Transverse colon (tissue), 4 donors: ENCODE results near the gene SYNJ2. TPM values are rescaled to one million over a fixed set of nuclear protein-coding genes. Genes with fewer than 3 reads are reported as not detected.
A peak's percentile ranks its signal among the peaks of the same experiment; 100 is the strongest.
"Not testable (repeated sequence)": the region's sequence is repeated elsewhere in the genome, so short reads cannot be mapped to it uniquely, and the experiment has no call there.

Experiments
- DNase-seq: peaks from one replicate; pipeline ENCODE4 v3.0.0-alpha.2; 2019
- H3K27ac ChIP-seq, 4 donors: fragments of 200-600 bp; sonication (generic); 2 replicates each; pipeline ENCODE4 v1.5.1; 2016 to 2018; ENCODE audit warnings: inconsistent platforms in 4 of 4
- H3K27me3 ChIP-seq: fragments of 200-600 bp; sonication (generic); 2 replicates; pipeline ENCODE4 v1.5.1; 2017; ENCODE audit warnings: inconsistent platforms
- H3K36me3 ChIP-seq, 4 donors: fragments of 200-600 bp; sonication (generic); 2 replicates each; pipeline ENCODE4 v1.5.1; 2017 to 2019; ENCODE audit warnings: inconsistent platforms in 4 of 4
- H3K4me1 ChIP-seq, 4 donors: fragments of 200-600 bp; sonication (generic); 2 replicates each; pipeline ENCODE4 v1.5.1; 2017 to 2020; ENCODE audit warnings: inconsistent platforms in 4 of 4
- H3K4me3 ChIP-seq, 4 donors: fragments of 200-600 bp; sonication (generic); 1 replicate in 1 of 4; 2 replicates in 3 of 4; pipeline versions ENCODE4 v1.5.1 to v1.6.1; 2017 to 2019; ENCODE audit warnings: inconsistent platforms in 4 of 4
- H3K9me3 ChIP-seq, 2 donors: fragments of 200-600 bp; sonication (generic); 2 replicates each; pipeline ENCODE4 v1.5.1; 2017 to 2019; ENCODE audit warnings: inconsistent platforms in 2 of 2
- CTCF ChIP-seq, 5 experiments: fragments of 200-600 bp in 3 of 5; fragments of 450-650 bp in 2 of 5; sonication (generic) in 3 of 5; IDR thresholded peaks; 1 replicate in 2 of 5; 2 replicates in 3 of 5; pipeline ENCODE4 v1.5.1; 2016 to 2017; ENCODE audit warnings: antibody characterized with exemption in 5 of 5, inconsistent platforms in 3 of 5, mild to moderate bottlenecking in 2 of 5, moderate library complexity in 1 of 5
- EP300 ChIP-seq: sonication (generic); formaldehyde crosslinking; IDR thresholded peaks from one replicate; pipeline ENCODE4 v1.6.1; 2017; ENCODE audit warnings: antibody characterized with exemption, low read depth
- POLR2A ChIP-seq: fragments of 450-650 bp; IDR thresholded peaks from one replicate; pipeline ENCODE4 v1.6.1; 2016; ENCODE audit warnings: antibody characterized with exemption, mild to moderate bottlenecking, moderate library complexity
- POLR2AphosphoS5 ChIP-seq, 3 donors: sonication (generic); formaldehyde crosslinking; IDR thresholded peaks; one replicate each; pipeline ENCODE4 v1.6.1; 2016; ENCODE audit warnings: antibody characterized with exemption in 3 of 3
- WGBS, 2 donors: methylation state at CpG; one replicate each; pipeline ENCODE4 v1.1.5; 2018; ENCODE audit warnings: low coverage in 1 of 2; 5-methylcytosine and 5-hydroxymethylcytosine counted together
- in situ Hi-C, 4 donors: fragments of 200-750 bp; cut with MboI; loops; one replicate each; pipeline versions ENCODE4 v1.15.0 to v1.15.1; 2017; ENCODE audit warnings: low sequenced_read_pairs in 3 of 4, low pct_ligation_motif_present in 1 of 4, low pct_unique_long_range_greater_than_20kb in 1 of 4
- intact Hi-C: fragments of 100-400 bp; cut with DNase I; formaldehyde crosslinking; loops from one replicate; pipeline ENCODE4 v1.15.1; 2023; ENCODE audit warnings: low total_unique reads
- total RNA-seq, 4 donors: library from RNA; depleted of rRNA; stranded (reverse); fragments of >200 nt; gene quantifications; one replicate each; pipeline ENCODE4 v1.1.0, GENCODE V29; 2016

Gene SYNJ2
- total RNA-seq, 4 donors from 2014 or later: 27.8 to 42.6 (median 31.8) TPM

- Histone ChIP-seq H3K27me3 (no peaks in the 10 kb centered on the region), H3K4me3 (no peak overlapping the region), H3K36me3 (peaks cover 0 to 20% (median 5%) of the 10 kb centered on the region in 4 donors), H3K9me3 (peaks cover 0 to 12% of the 10 kb centered on the region in 2 donors), H3K4me1 (peaks cover 0 to 4% (median 0%) of the 10 kb centered on the region in 4 donors), H3K27ac (no peak overlapping the region)
- 20 to 68% methylated on average over 1 to 5 of the region's 5 CpGs for WGBS, 2 donors
- DNase-seq: no peak
- intact Hi-C loops: no loop called here
- no peak for TF ChIP-seq POLR2A
- peak; percentile 22 to 39 (median 29) for TF ChIP-seq CTCF (IDR thresholded peaks at IDR 0.05)
- in situ Hi-C loops: no loop called here
These were observed 34.7 kb upstream of the SYNJ2 start for GRCh38 chr6:157946865-157947532.

- in situ Hi-C loops, H3K4me3 ChIP-seq, intact Hi-C loops, H3K27me3 ChIP-seq, H3K36me3 ChIP-seq, DNase-seq: not testable (repeated sequence)
- Histone ChIP-seq H3K27ac (peak overlapping the region in 1 of 4 donors; percentile 94), H3K4me1 (peaks cover 0 to 39% (median 32%) of the 10 kb centered on the region in 4 donors), H3K9me3 (peaks cover 0 to 12% of the 10 kb centered on the region in 2 donors)
- 97% methylated on average over 1 of the region's 1 CpG; no CpG with 5 or more reads in 1 of the 2 donors for WGBS, 2 donors
These were observed 30.8 kb upstream of the SYNJ2 start for GRCh38 chr6:157950899-157951298.

- 57% methylated on average over 9 of the region's 9 CpGs; no CpG with 5 or more reads in 1 of the 2 donors for WGBS, 2 donors
- H3K27ac ChIP-seq: peak overlapping the region; percentile 85 to 94 (median 92)
- no peaks in the 10 kb centered on the region for H3K27me3 ChIP-seq
- H3K36me3 ChIP-seq: no peaks in the 10 kb centered on the region
- TF ChIP-seq POLR2A (peak; percentile 33), EP300 (no peak), POLR2AphosphoS5 (IDR thresholded peaks at IDR 0.05) (peak in 2 of 3 donors; percentile 17 to 38), CTCF (IDR thresholded peaks at IDR 0.05) (no peak)
- H3K4me1 ChIP-seq: peaks cover 0 to 48% (median 36%) of the 10 kb centered on the region in 4 donors
- no peak overlapping the region for H3K4me3 ChIP-seq
- in situ Hi-C loops: no loop called here
- DNase-seq: peak; percentile 77
- H3K9me3 ChIP-seq: peaks cover 0 to 12% of the 10 kb centered on the region in 2 donors
- intact Hi-C loops: no loop called here
These were observed 29.8 kb upstream of the SYNJ2 start for GRCh38 chr6:157951828-157952227.

- intact Hi-C loops (no loop called here), in situ Hi-C loops (no loop called here)
- TF ChIP-seq POLR2A (no peak), EP300 (no peak), POLR2AphosphoS5 (IDR thresholded peaks at IDR 0.05) (no peak), CTCF (IDR thresholded peaks at IDR 0.05) (no peak)
- 41 to 67% methylated on average over 4 to 7 of the region's 7 CpGs for WGBS, 2 donors
- DNase-seq: peak; percentile 38
- Histone ChIP-seq H3K9me3 (peaks cover 3 to 17% of the 10 kb centered on the region in 2 donors), H3K27me3 (no peaks in the 10 kb centered on the region), H3K4me3 (no peak overlapping the region), H3K4me1 (peaks cover 0 to 50% (median 37%) of the 10 kb centered on the region in 4 donors), H3K27ac (peak overlapping the region; percentile 85 to 94 (median 92)), H3K36me3 (no peaks in the 10 kb centered on the region)
These were observed 28.8 kb upstream of the SYNJ2 start for GRCh38 chr6:157952861-157953351.
